ENCODE measurements around the gene CD300LG. TPM values are rescaled to one million over a fixed set of nuclear protein-coding genes. Genes with fewer than 3 reads are reported as not detected.

The CD300LG gene
- total RNA-seq, 2 donors from 2014 or later, result 1.8 to 15.5 TPM

- intact Hi-C loops (cut with DNase I), result no loop called here
- Histone ChIP-seq H3K27me3 (peaks cover 0 to 19% of the 10 kb centered on the region in 2 donors), H3K36me3 (replicated peaks in 1 of 2; ENCODE audit: insufficient read depth in 1 of 2, low read depth in 2 of 2) (no peaks in the 10 kb centered on the region), H3K27ac (peak overlapping the region in 2 of 4 donors; percentile 33 to 51), H3K4me1 (peaks cover 25% of the 10 kb centered on the region), H3K4me3 (no peak overlapping the region), H3K9me3 (no peaks in the 10 kb centered on the region)
- TF ChIP-seq CTCF (IDR thresholded peaks at IDR 0.05), result no peak
- ATAC-seq (peak; percentile 32), DNase-seq (peak in 3 of 4 donors; percentile 46 to 61 (median 54))
- WGBS, 2 donors, result 46 to 61% methylated on average over 26 of the region's 26 CpGs
Observed at GRCh38 chr17:43907998-43908721, 61.2 kb downstream of the CD300LG start.

- DNase-seq, result no peak
- intact Hi-C loops (cut with DNase I), result no loop called here
- Histone ChIP-seq H3K36me3 (replicated peaks in 1 of 2; ENCODE audit: insufficient read depth in 1 of 2, low read depth in 2 of 2) (no peaks in the 10 kb centered on the region), H3K4me3 (no peak overlapping the region), H3K9me3 (no peaks in the 10 kb centered on the region), H3K27me3 (peaks cover 0 to 19% of the 10 kb centered on the region in 2 donors), H3K27ac (no peak overlapping the region), H3K4me1 (peaks cover 25% of the 10 kb centered on the region)
- TF ChIP-seq POLR2A (IDR thresholded peaks at IDR 0.05), result no peak
- no peak for TF ChIP-seq CTCF (IDR thresholded peaks at IDR 0.05)
- no peak for ATAC-seq
- WGBS, 2 donors, result 44 to 52% methylated on average over 7 of the region's 7 CpGs
Observed at GRCh38 chr17:43909537-43910231, 62.7 kb downstream of the CD300LG start.

- whole genome bisulfite sequencing, 2 donors, result 11 to 14% methylated on average over 6 to 8 of the region's 8 CpGs
- peaks cover 14% of the 10 kb centered on the region for H3K4me1 ChIP-seq
- H3K27me3 ChIP-seq, result peaks cover 0 to 3% of the 10 kb centered on the region in 2 donors
- no peaks in the 10 kb centered on the region for H3K36me3 ChIP-seq (replicated peaks in 1 of 2; ENCODE audit: insufficient read depth in 1 of 2, low read depth in 2 of 2)
- intact Hi-C loops (cut with DNase I), result no loop called here
- DNase-seq (peak in 1 of 4 donors; percentile 45), ATAC-seq (no peak)
- TF ChIP-seq CTCF (IDR thresholded peaks at IDR 0.05) (no peak), POLR2A (IDR thresholded peaks at IDR 0.05) (no peak)
- H3K4me3 ChIP-seq, result no peak overlapping the region
- H3K27ac ChIP-seq, result no peak overlapping the region
- no peaks in the 10 kb centered on the region for H3K9me3 ChIP-seq
Observed at GRCh38 chr17:43911904-43912303, 64.9 kb downstream of the CD300LG start.

- Histone ChIP-seq H3K27me3 (no peaks in the 10 kb centered on the region), H3K9me3 (no peaks in the 10 kb centered on the region), H3K4me1 (peaks cover 12% of the 10 kb centered on the region), H3K4me3 (no peak overlapping the region), H3K27ac (no peak overlapping the region), H3K36me3 (replicated peaks in 1 of 2; ENCODE audit: insufficient read depth in 1 of 2, low read depth in 2 of 2) (no peaks in the 10 kb centered on the region)
- no peak for DNase-seq
- WGBS, 2 donors, result 58 to 73% methylated on average over 4 of the region's 4 CpGs
- no peak for TF ChIP-seq CTCF (IDR thresholded peaks at IDR 0.05)
- TF ChIP-seq POLR2A (IDR thresholded peaks at IDR 0.05), result no peak
- intact Hi-C loops (cut with DNase I), result no loop called here
- ATAC-seq, result no peak
Observed at GRCh38 chr17:43912635-43913304, 65.8 kb downstream of the CD300LG start.

Other genes starting within 250 kb of the CD300LG start
- gene MEOX1, start 185.3 kb upstream of the CD300LG start, total RNA-seq, result 1 to 10 TPM in 1 of 2 donors, under 1 TPM in 1; 0.52 to 2.3 TPM
- not detected for gene SOST, start 88.4 kb upstream of the CD300LG start, total RNA-seq
- 10 to 100 TPM; 32.2 to 54.1 TPM for gene DUSP3, start 68.2 kb upstream of the CD300LG start, total RNA-seq
- not detected for gene CFAP97D1, start 66.7 kb upstream of the CD300LG start, total RNA-seq
- 10 to 100 TPM; 20.2 to 22.4 TPM for gene MPP3, start 14.0 kb upstream of the CD300LG start, total RNA-seq
- gene MPP2, start 60.4 kb downstream of the CD300LG start, total RNA-seq, result 1 to 10 TPM; 1.6 to 2.6 TPM
- 10 to 100 TPM; 15.5 to 51.6 TPM for gene PPY, start 95.3 kb downstream of the CD300LG start, total RNA-seq
- not detected for gene PYY, start 106.8 kb downstream of the CD300LG start, total RNA-seq
- 1 to 10 TPM in 1 of 2 donors, not detected in 1; 2.1 TPM for gene NAGS, start 157.4 kb downstream of the CD300LG start, total RNA-seq
- gene TMEM101, start 167.8 kb downstream of the CD300LG start, total RNA-seq, result 10 to 100 TPM; 22.6 to 26.7 TPM
- 10 to 100 TPM; 14.8 to 19.4 TPM for gene LSM12, start 219.5 kb downstream of the CD300LG start, total RNA-seq
- 10 to 100 TPM; 11.9 to 12.9 TPM for gene G6PC3, start 223.6 kb downstream of the CD300LG start, total RNA-seq

Data from body of pancreas (tissue), 4 donors.